Neural crest cell (in vitro differentiated cells): ENCODE data around the gene E2F8. TPM values are rescaled to one million over a fixed set of nuclear protein-coding genes. Genes with fewer than 3 reads are reported as not detected.
A peak's percentile ranks its signal among the peaks of the same experiment; 100 is the strongest.

Experiments
- DNase-seq: peaks from one replicate; pipeline ENCODE4 v3.0.0; 2021; ENCODE audit warnings: low read depth, mixed read lengths, low spot score
- H3K27ac Mint-ChIP-seq: one replicate; pipeline ENCODE4 v1.8.0; 2021; ENCODE audit warnings: mild to moderate bottlenecking, mixed read lengths; ENCODE audit not compliant: unreplicated experiment
- H3K27me3 Mint-ChIP-seq: 2 replicates; pipeline ENCODE4 v1.8.0; 2021; ENCODE audit warnings: low read depth, mild to moderate bottlenecking, mixed read lengths
- H3K36me3 Mint-ChIP-seq: 2 replicates; pipeline ENCODE4 v1.8.0; 2021; ENCODE audit warnings: low read depth, mild to moderate bottlenecking, mixed read lengths
- H3K4me1 Mint-ChIP-seq: 2 replicates; pipeline ENCODE4 v1.8.0; 2021; ENCODE audit warnings: mixed read lengths
- H3K4me3 Mint-ChIP-seq: one replicate; pipeline ENCODE4 v1.8.0; 2021; ENCODE audit warnings: mild to moderate bottlenecking, mixed read lengths
- H3K9me3 Mint-ChIP-seq: 2 replicates; pipeline ENCODE4 v1.8.0; 2021; ENCODE audit warnings: mixed read lengths
- CTCF ChIP-seq: fragments of 200-600 bp; sonication (generic); conservative IDR thresholded peaks from 2 replicates; pipeline ENCODE4 v1.5.0; 2021; ENCODE audit warnings: antibody characterized with exemption, mild to moderate bottlenecking
- total RNA-seq: library from RNA; stranded (reverse); gene quantifications from 2 replicates; pipeline ENCODE4 v1.2.1, GENCODE V29; 2021

Gene E2F8
- total RNA-seq, 1 donor from 2014 or later, result 11.5 TPM

DNA sequence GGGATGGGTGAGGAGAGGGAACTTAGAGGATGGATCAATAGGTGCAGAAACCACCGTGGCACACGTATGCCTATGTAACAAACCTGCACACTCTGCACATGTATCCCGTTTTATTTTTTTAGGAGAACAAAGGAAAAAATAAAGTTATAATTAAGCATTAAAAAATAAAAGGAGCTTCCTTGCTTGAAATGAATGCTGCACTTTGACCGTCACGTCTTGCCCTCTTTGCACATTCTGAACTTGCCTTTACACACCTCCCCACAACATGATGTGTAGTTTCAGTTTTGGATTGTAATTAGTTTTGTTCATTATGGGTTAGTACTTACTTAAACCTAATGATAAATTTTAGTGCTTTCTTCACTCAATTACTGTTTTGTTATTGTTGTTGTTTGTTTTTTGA is 35.9 kb downstream of the E2F8 start:
- peaks cover 2% of the 10 kb centered on the region for H3K4me1 Mint-ChIP-seq
- no peaks in the 10 kb centered on the region for H3K9me3 Mint-ChIP-seq
- H3K36me3 Mint-ChIP-seq, result no peaks in the 10 kb centered on the region
- peaks cover 60% of the 10 kb centered on the region for H3K27me3 Mint-ChIP-seq
- H3K27ac Mint-ChIP-seq, result no peak overlapping the region
- no peak for TF ChIP-seq CTCF
- no peak overlapping the region for H3K4me3 Mint-ChIP-seq
- DNase-seq, result no peak

- TF ChIP-seq CTCF, result no peak
- no peaks in the 10 kb centered on the region for H3K9me3 Mint-ChIP-seq
- DNase-seq, result no peak
- no peak within 1 kb of the TSS for H3K27ac Mint-ChIP-seq
- peaks cover 3% of the 10 kb centered on the region for H3K36me3 Mint-ChIP-seq
- peaks cover 7% of the 10 kb centered on the region for H3K4me1 Mint-ChIP-seq
- peaks cover 59% of the 10 kb centered on the region for H3K27me3 Mint-ChIP-seq
- H3K4me3 Mint-ChIP-seq, result no peak within 1 kb of the TSS
Measured at GRCh38 chr11:19201737-19202605, 38.8 kb downstream of the E2F8 start, which contains the start of gene CSRP3. Gene CSRP3 (minus strand): TSS chr11:19201983. CDS start chr11:19192448, 9,535 bp downstream.

DNA sequence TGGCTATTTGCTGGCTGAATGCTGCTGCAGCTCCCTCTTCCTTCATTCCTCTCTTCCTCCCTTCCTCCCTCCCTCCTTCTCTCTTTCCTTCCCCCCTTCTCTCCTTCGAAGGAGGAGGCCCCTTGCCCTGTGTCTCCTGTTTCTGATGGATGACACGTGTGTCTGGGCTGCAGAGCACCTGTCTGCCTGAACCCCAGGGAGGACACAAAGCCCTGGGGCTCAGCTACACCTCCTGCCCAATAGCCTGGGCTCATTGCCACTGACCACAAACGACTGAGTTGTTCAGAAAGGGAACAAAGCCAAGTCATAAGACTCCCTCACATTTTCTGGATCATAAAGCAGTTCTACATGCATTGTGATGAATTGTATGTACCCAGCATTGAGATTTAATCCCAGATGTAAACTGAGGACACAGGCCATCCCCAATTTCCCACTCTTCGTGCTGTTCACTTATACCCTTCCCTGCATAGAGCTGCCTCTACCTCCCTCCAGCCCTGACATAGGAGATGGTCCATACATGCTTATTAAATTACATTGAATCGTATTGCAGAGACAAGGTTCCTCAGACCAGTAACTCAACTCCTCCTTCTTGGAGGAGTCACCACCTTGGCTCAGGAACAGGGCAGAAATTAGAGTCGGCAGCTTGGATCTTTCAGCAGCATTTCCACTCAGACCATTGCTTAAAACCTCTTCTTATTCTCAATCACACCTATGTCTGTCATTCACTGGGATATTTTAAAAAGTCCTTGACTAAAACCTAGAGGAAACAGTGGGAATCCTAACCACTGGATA is 40.1 kb downstream of the E2F8 start:
- peaks cover 7% of the 10 kb centered on the region for H3K4me1 Mint-ChIP-seq
- no peak overlapping the region for H3K4me3 Mint-ChIP-seq
- peaks cover 65% of the 10 kb centered on the region for H3K27me3 Mint-ChIP-seq
- no peak for DNase-seq
- TF ChIP-seq CTCF, result no peak
- no peak overlapping the region for H3K27ac Mint-ChIP-seq
- peaks cover 3% of the 10 kb centered on the region for H3K36me3 Mint-ChIP-seq
- H3K9me3 Mint-ChIP-seq, result no peaks in the 10 kb centered on the region

- H3K9me3 Mint-ChIP-seq, result no peaks in the 10 kb centered on the region
- H3K36me3 Mint-ChIP-seq, result peaks cover 3% of the 10 kb centered on the region
- H3K27me3 Mint-ChIP-seq, result peaks cover 73% of the 10 kb centered on the region
- H3K27ac Mint-ChIP-seq, result peak overlapping the region; percentile 5
- no peak overlapping the region for H3K4me3 Mint-ChIP-seq
- DNase-seq, result no peak
- H3K4me1 Mint-ChIP-seq, result peaks cover 7% of the 10 kb centered on the region
- TF ChIP-seq CTCF, result no peak
Measured at GRCh38 chr11:19199771-19200170, 41.0 kb downstream of the E2F8 start.

GRCh38 chr11:19199048-19199447 is 41.7 kb downstream of the E2F8 start:
- H3K9me3 Mint-ChIP-seq, result no peaks in the 10 kb centered on the region
- no peak overlapping the region for H3K4me3 Mint-ChIP-seq
- DNase-seq, result no peak
- H3K27me3 Mint-ChIP-seq, result peaks cover 78% of the 10 kb centered on the region
- no peak overlapping the region for H3K27ac Mint-ChIP-seq
- no peak for TF ChIP-seq CTCF
- peaks cover 3% of the 10 kb centered on the region for H3K36me3 Mint-ChIP-seq
- peaks cover 7% of the 10 kb centered on the region for H3K4me1 Mint-ChIP-seq
